Stomach (tissue), 9 donors: ENCODE measurements around the gene HLA-DPB1. TPM values are rescaled to one million over a fixed set of nuclear protein-coding genes. Genes with fewer than 3 reads are reported as not detected.

Source experiments
- DNase-seq, 2 donors: peaks; one replicate each; pipeline versions ENCODE4 v3.0.0 to v3.0.0-alpha.2; 2013 to 2019
- H3K27ac ChIP-seq, 5 donors: fragments of 200-600 bp in 4 of 5; sonication (generic) in 4 of 5; one replicate each; pipeline ENCODE4 v1.5.1; 2013 to 2019; ENCODE audit warnings: mild to moderate bottlenecking in 1 of 5, moderate library complexity in 1 of 5
- H3K27me3 ChIP-seq, 3 donors: fragments of 200-600 bp; sonication (generic); one replicate each; pipeline ENCODE4 v1.5.1; 2017 to 2019; ENCODE audit warnings: mixed run types in 1 of 3
- H3K36me3 ChIP-seq, 4 donors: fragments of 200-600 bp; sonication (generic); 1 replicate in 3 of 4; 2 replicates in 1 of 4; pipeline ENCODE4 v1.5.1; 2016 to 2019
- H3K4me1 ChIP-seq, 4 donors: fragments of 200-600 bp; sonication (generic); one replicate each; pipeline ENCODE4 v1.5.1; 2016 to 2019
- H3K4me3 ChIP-seq, 4 donors: fragments of 200-600 bp; sonication (generic) in 3 of 4; one replicate each; pipeline ENCODE4 v1.5.1; 2016 to 2019; ENCODE audit warnings: mild to moderate bottlenecking in 1 of 4
- H3K9me3 ChIP-seq, 4 donors: fragments of 200-600 bp; sonication (generic); one replicate each; pipeline ENCODE4 v1.5.1; 2016 to 2019
- EP300 ChIP-seq: sonication (generic); formaldehyde crosslinking; IDR thresholded peaks from one replicate; pipeline ENCODE4 v1.6.1; 2017; ENCODE audit warnings: antibody characterized with exemption
- POLR2A ChIP-seq, 4 donors: fragments of 450-650 bp; IDR thresholded peaks; one replicate each; pipeline ENCODE4 v1.6.1; 2016; ENCODE audit warnings: antibody characterized with exemption in 4 of 4, control low read depth in 2 of 4, mild to moderate bottlenecking in 1 of 4, moderate library complexity in 1 of 4
- POLR2AphosphoS5 ChIP-seq, 3 donors: sonication (generic); formaldehyde crosslinking; IDR thresholded peaks; one replicate each; pipeline ENCODE4 v1.6.1; 2016; ENCODE audit warnings: antibody characterized with exemption in 3 of 3
- WGBS, 5 donors: extraction: QIAGEN DNeasy Blood & Tissue Kit in 3 of 5; methylation state at CpG; one replicate each; pipeline versions ENCODE4 v1.1.5 to v1.1.7; 2013 to 2018; 5-methylcytosine and 5-hydroxymethylcytosine counted together
- intact Hi-C: fragments of 100-400 bp; cut with DNase I; formaldehyde crosslinking; loops from one replicate; pipeline ENCODE4 v1.15.1; 2023; ENCODE audit warnings: low total_unique reads
- polyA plus RNA-seq, 3 donors: library from polyadenylated mRNA; stranded (reverse); fragments of 200-250 nt; gene quantifications; one replicate each; pipeline ENCODE4 v1.2.3, GENCODE V29; 2013
- total RNA-seq, 5 donors: library from RNA; depleted of rRNA; stranded (reverse); fragments of >200 nt; gene quantifications; one replicate each; pipeline versions ENCODE4 v1.1.0 to v1.2.3, GENCODE V29; 2014 to 2016
- TF ChIP-seq, protein P1 (sequence below), 7 experiments: fragments of 450-650 bp in 4 of 7; fragments of 200-600 bp in 3 of 7; sonication (generic) in 3 of 7; IDR thresholded peaks; one replicate each; pipeline ENCODE4 v1.5.1; 2016 to 2019; ENCODE audit warnings: antibody characterized with exemption in 7 of 7, control low read depth in 2 of 7, mild to moderate bottlenecking in 1 of 7
- donor health status: healthy with polysubstance abuse.
- donor health status: Bipolar disorder and iron deficiency.
- donor health status: healthy.

Gene HLA-DPB1
- total and polyA plus RNA-seq, 8 donors, result 10.7 to 62.2 (median 46.6) TPM; not detected in 1

DNA sequence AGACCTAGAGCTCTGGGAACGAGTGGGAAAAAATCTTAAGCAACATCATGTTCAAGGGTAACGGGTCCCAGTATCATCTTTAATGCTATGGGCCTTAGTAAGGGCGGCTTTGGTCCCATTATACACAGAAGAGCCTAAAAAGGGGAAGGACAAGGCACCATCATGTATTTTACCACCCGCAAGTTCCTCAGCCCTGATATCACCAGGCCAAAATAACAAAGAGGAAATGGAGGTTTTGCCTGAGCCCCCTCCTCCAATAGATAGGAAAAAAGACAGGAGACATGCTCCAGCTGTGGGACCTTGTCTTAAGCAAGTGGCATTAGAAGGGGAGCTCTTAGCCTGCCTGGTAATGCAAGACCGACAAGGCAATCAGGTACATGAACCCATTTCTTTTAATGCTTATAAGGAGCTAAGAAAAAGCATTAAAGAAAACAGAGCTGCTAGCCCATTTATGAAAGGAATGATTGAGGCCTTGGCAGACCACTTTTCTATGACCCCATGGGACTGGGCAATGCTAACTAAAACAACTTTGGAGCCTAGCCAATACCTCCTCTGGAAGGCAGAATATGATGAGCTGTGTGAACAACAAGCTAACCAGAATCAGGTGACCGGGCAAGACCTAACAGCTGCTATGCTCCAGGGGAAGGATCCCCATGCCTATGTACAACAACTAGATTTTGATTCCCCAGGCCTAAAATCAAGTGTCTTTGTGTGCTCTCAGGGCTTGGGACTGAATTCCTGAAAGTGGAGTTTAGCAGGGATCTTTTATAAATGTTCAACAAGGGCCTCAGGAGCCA lies 25.6 kb upstream of the HLA-DPB1 start:
- TF ChIP-seq, protein P1, sequence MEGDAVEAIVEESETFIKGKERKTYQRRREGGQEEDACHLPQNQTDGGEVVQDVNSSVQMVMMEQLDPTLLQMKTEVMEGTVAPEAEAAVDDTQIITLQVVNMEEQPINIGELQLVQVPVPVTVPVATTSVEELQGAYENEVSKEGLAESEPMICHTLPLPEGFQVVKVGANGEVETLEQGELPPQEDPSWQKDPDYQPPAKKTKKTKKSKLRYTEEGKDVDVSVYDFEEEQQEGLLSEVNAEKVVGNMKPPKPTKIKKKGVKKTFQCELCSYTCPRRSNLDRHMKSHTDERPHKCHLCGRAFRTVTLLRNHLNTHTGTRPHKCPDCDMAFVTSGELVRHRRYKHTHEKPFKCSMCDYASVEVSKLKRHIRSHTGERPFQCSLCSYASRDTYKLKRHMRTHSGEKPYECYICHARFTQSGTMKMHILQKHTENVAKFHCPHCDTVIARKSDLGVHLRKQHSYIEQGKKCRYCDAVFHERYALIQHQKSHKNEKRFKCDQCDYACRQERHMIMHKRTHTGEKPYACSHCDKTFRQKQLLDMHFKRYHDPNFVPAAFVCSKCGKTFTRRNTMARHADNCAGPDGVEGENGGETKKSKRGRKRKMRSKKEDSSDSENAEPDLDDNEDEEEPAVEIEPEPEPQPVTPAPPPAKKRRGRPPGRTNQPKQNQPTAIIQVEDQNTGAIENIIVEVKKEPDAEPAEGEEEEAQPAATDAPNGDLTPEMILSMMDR (IDR thresholded peaks at IDR 0.05), result no peak
- no peak for TF ChIP-seq POLR2AphosphoS5 (IDR thresholded peaks at IDR 0.05)
- no peak for TF ChIP-seq EP300
- no peak for TF ChIP-seq POLR2A (IDR thresholded peaks at IDR 0.05)
- 67 to 86% (median 75%) methylated on average over 5 to 6 of the region's 6 CpGs for WGBS, 5 donors
- H3K27ac ChIP-seq, result no peak overlapping the region
- DNase-seq, result no peak
- intact Hi-C loops, result no loop called here
- H3K4me1 ChIP-seq, result peaks cover 0 to 10% (median 6%) of the 10 kb centered on the region in 4 donors
- peaks cover 0 to 14% (median 0%) of the 10 kb centered on the region in 3 donors for H3K27me3 ChIP-seq
- H3K36me3 ChIP-seq, result no peaks in the 10 kb centered on the region
- H3K9me3 ChIP-seq, result no peaks in the 10 kb centered on the region
- no peak overlapping the region for H3K4me3 ChIP-seq

GRCh38 chr6:33052627-33053026 lies 23.2 kb upstream of the HLA-DPB1 start:
- Histone ChIP-seq H3K4me3 (no peak overlapping the region), H3K36me3 (no peaks in the 10 kb centered on the region), H3K27me3 (peaks cover 0 to 9% (median 0%) of the 10 kb centered on the region in 3 donors), H3K27ac (peak overlapping the region in 2 of 5 donors; percentile 54 to 62), H3K4me1 (peaks cover 0 to 10% (median 6%) of the 10 kb centered on the region in 4 donors), H3K9me3 (no peaks in the 10 kb centered on the region)
- TF ChIP-seq POLR2A (IDR thresholded peaks at IDR 0.05) (no peak), EP300 (no peak), POLR2AphosphoS5 (IDR thresholded peaks at IDR 0.05) (no peak)
- TF ChIP-seq, protein P1 (IDR thresholded peaks at IDR 0.05), result no peak
- intact Hi-C loops, result no loop called here
- DNase-seq, result no peak

- Histone ChIP-seq H3K4me3 (no peak overlapping the region), H3K27ac (peak overlapping the region in 2 of 5 donors; percentile 43 to 62), H3K36me3 (no peaks in the 10 kb centered on the region), H3K4me1 (peaks cover 0 to 10% (median 6%) of the 10 kb centered on the region in 4 donors), H3K9me3 (no peaks in the 10 kb centered on the region), H3K27me3 (peaks cover 0 to 9% (median 0%) of the 10 kb centered on the region in 3 donors)
- 16 to 26% (median 24%) methylated on average over 4 of the region's 4 CpGs for WGBS, 5 donors
- TF ChIP-seq POLR2AphosphoS5 (IDR thresholded peaks at IDR 0.05), result no peak
- no peak for TF ChIP-seq EP300
- TF ChIP-seq, protein P1 (IDR thresholded peaks at IDR 0.05), result no peak
- no peak for TF ChIP-seq POLR2A (IDR thresholded peaks at IDR 0.05)
- intact Hi-C loops, result no loop called here
- no peak for DNase-seq
These were observed 22.6 kb upstream of the HLA-DPB1 start for GRCh38 chr6:33053230-33053629.

- intact Hi-C loops, result no loop called here
- Histone ChIP-seq H3K4me1 (no peaks in the 10 kb centered on the region), H3K36me3 (no peaks in the 10 kb centered on the region), H3K4me3 (no peak overlapping the region), H3K9me3 (no peaks in the 10 kb centered on the region), H3K27me3 (no peaks in the 10 kb centered on the region), H3K27ac (no peak overlapping the region)
- 51 to 77% (median 54%) methylated on average over 5 to 6 of the region's 6 CpGs for WGBS, 5 donors
- TF ChIP-seq, protein P1 (IDR thresholded peaks at IDR 0.05), result no peak
- no peak for TF ChIP-seq POLR2AphosphoS5 (IDR thresholded peaks at IDR 0.05)
- TF ChIP-seq POLR2A (IDR thresholded peaks at IDR 0.05), result no peak
- no peak for TF ChIP-seq EP300
- DNase-seq, result no peak
These were observed 18.3 kb upstream of the HLA-DPB1 start for GRCh38 chr6:33057222-33058150.
